ENCODE data around the gene TMEM150A. TPM values are rescaled to one million over a fixed set of nuclear protein-coding genes. Genes with fewer than 3 reads are reported as not detected.
A peak's percentile ranks its signal among the peaks of the same experiment; 100 is the strongest.

TMEM150A gene
- total RNA-seq, 1 experiment from 2014 or later = 19.3 TPM

GRCh38 chr2:85549826-85550225 lies 52.7 kb downstream of the TMEM150A start:
- H4K20me1 ChIP-seq (ENCODE audit: control insufficient read depth, insufficient read depth, insufficient read length) = no peaks in the 10 kb centered on the region
- no peak overlapping the region for H2BK12ac ChIP-seq (ENCODE audit: insufficient read length, low read depth, low read length)
- DNase-seq = no peak
- WGBS (ENCODE audit: extremely low coverage, insufficient read length, low lambda C conversion rate) = no CpG with 5 or more reads among the region's 4 CpGs
- no peak for TF ChIP-seq CTCF (conservative IDR thresholded peaks at IDR 0.05)
- H3T11ph ChIP-seq (ENCODE audit: low read length) = no peak overlapping the region
- no peak overlapping the region for H2BK15ac ChIP-seq (ENCODE audit: low read depth, low read length)
- Mint-ChIP-seq H3K4me1 (peaks cover 2 to 7% of the 10 kb centered on the region in 2 experiments; a peak in 2 of 4 replicates), H3K27ac (peak overlapping the region in 2 of 3 experiments; percentile 38 to 57; a peak in 2 of 7 replicates), H3K27me3 (ENCODE audit: low read depth) (no peaks in the 10 kb centered on the region; the same call in 1 of the 2 replicates), H3K4me3 (no peak overlapping the region), H3K9me3 (no peaks in the 10 kb centered on the region), H3K36me3 (ENCODE audit: insufficient read depth in 1 of 3, low read depth in 3 of 3) (peaks cover 19 to 71% (median 53%) of the 10 kb centered on the region in 3 experiments; a peak in 6 of 7 replicates)
- no peak overlapping the region for H2BK20ac ChIP-seq (ENCODE audit: low read depth, low read length, poor library complexity, severe bottlenecking)
- no peak overlapping the region for H3K4me2 ChIP-seq (ENCODE audit: insufficient read depth, insufficient read length, low read length)
- no peak overlapping the region for H3K18ac ChIP-seq (ENCODE audit: insufficient read length, low read depth, low read length)
- no peak overlapping the region for H3K27ac ChIP-seq (ENCODE audit: insufficient read length, low read depth, low read length)
- H3K23me2 ChIP-seq (ENCODE audit: insufficient read length, low read depth, low read length, poor library complexity, severe bottlenecking) = no peaks in the 10 kb centered on the region
- H4K8ac ChIP-seq (replicated peaks; ENCODE audit: insufficient read length, low read depth, low read length) = no peak overlapping the region
- no peaks in the 10 kb centered on the region for H3K4me1 ChIP-seq (ENCODE audit: insufficient read depth, low read length)
- H3K23ac ChIP-seq (ENCODE audit: insufficient read length, low read depth, low read length) = no peak overlapping the region
- H2AK5ac ChIP-seq (ENCODE audit: insufficient read length, low read length) = no peak overlapping the region
- H2BK5ac ChIP-seq (ENCODE audit: insufficient read length, low read length) = no peak overlapping the region
- H3K14ac ChIP-seq (ENCODE audit: insufficient read depth, low read length) = no peak overlapping the region
- no peak overlapping the region for H3K56ac ChIP-seq (ENCODE audit: insufficient read length, low read depth, low read length)
- H3K9me3 ChIP-seq (ENCODE audit: control insufficient read depth, low read depth, low read length) = no peaks in the 10 kb centered on the region
- H3K79me2 ChIP-seq (ENCODE audit: insufficient read depth, low read length) = no peaks in the 10 kb centered on the region
- H3K79me1 ChIP-seq (ENCODE audit: insufficient read depth, low read depth, low read length, poor library complexity, severe bottlenecking) = no peaks in the 10 kb centered on the region
- no peak overlapping the region for H3K9ac ChIP-seq (ENCODE audit: extremely low read depth, insufficient read length, low read length)
- no peak overlapping the region for H2BK120ac ChIP-seq (ENCODE audit: low read depth, low read length, poor library complexity, severe bottlenecking)
- H3K27me3 ChIP-seq (ENCODE audit: insufficient read depth, low read length) = no peaks in the 10 kb centered on the region
- no peak overlapping the region for H4K91ac ChIP-seq (ENCODE audit: insufficient read length, low read depth, low read length)
- no peak overlapping the region for H3K4ac ChIP-seq (ENCODE audit: low read depth, low read length)
- H4K5ac ChIP-seq (ENCODE audit: insufficient read length, low read depth, low read length) = no peak overlapping the region
- H2AFZ ChIP-seq (ENCODE audit: low read length) = no peak overlapping the region

All from H9 (cell line).